HG03196 (cell line): ENCODE measurements around the gene SARDH.
"Not testable (repeated sequence)": the region's sequence is repeated elsewhere in the genome, so short reads cannot be mapped to it uniquely, and the experiment has no call there.

ENCODE experiments used
- ATAC-seq: cut with Tn5 transposase; IDR thresholded peaks from one replicate; pipeline ENCODE4 v1.9.1; 2021; ENCODE audit not compliant: unreplicated experiment

SARDH gene

GRCh38 chr9:133686642-133687575 is 51.2 kb downstream of the SARDH start:
- ATAC-seq = no peak

GRCh38 chr9:133685653-133686609 is 52.2 kb downstream of the SARDH start:
- no peak for ATAC-seq

DNA sequence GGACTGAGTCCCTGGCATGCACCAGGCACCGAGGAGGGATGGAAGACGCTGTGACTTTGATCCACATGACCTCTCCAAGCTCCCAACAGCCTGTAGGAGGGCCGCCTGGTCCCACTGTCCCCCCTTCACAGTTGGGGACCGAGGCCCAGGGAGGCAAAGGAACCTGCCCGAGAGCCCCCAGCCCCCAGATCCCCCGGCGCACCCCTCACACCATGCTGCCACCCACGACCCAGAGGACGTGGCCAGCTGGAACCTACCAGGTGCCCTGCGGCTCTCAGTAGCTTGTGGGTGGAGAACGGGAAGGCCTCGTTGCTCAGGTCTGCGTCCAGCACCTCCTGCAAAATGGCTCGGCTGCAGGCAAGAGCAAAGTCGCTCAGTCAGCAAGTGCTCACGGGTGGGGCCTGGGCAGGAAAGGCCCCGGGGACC is 53.2 kb downstream of the SARDH start:
- no peak for ATAC-seq

DNA sequence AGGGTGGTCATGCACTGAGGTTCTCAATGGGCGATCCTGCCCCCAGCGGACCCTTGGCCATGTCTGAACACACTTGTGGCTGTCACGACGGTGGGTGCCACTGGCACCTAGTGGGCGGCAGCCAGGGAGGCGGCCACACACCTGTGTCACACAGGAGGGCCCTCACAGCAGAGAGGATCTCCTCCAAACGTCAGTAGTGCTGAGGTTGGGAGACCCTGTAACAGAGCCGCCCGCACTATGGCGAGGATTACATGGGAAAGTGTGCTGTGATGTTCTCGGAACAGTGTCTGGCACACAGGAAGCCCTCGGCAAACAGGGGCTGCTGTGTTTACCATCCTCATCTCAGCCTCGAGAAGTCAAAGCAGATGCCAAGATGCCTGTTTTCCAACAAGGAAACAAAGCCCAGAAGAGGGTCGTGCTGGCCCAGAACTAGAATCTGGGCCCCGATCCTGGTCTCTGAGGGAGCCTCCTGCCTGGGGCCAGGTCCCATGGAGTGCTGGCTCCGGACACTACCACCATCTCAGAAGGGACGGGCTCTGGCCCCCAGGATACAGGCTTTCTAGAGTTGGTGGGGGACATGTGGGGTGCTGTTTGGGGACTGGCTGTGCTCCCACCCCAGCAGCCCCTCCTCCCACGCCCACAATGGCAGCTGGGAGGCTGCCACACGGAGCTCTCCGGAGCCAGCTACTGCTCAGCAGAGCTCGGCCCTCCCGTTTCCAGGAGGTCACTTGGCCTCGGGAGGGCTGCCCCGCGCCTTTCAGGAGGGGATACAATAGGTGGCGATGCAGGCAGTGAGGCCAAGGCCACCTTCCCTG is 53.8 kb downstream of the SARDH start:
- ATAC-seq = no peak

GRCh38 chr9:133683586-133684120 is 54.5 kb downstream of the SARDH start:
- no peak for ATAC-seq

DNA sequence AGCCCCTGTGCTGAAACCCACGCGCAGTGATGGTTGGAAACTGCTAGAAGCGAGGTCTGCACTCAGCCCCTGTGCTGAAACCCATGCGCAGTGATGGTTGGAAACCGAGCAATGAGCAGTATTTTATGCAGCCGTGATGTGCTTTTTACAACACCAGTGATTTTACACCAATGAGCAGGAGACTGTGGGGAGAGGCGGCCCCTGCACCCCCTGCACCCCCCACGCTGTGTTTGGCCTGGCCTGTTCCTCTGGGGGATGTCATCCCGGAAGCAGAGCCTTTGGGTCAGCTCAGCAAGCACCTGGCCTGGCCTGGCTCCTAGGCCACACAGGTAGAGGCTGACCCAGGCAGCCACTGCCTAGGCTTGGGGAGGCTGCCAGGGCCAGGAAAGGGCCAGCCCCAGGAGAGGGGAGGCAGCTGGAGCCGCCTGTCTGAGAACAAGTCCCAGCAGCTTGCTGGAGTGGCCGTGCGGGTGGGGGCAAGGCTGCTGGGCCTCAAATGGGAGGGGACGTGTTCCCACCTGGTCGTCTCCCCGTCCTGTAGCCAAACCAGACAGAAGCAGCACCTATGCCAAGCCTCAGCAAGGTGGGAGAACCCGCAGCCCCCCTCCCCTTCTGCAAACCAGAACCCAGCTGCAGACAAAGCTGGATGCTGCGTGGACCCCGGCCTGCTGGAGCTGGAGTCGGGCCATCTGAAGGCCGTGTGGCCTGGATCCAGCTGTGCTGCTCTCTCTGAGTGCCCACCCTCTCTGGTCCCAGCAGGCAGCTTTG is 55.1 kb downstream of the SARDH start:
- ATAC-seq = no peak

DNA sequence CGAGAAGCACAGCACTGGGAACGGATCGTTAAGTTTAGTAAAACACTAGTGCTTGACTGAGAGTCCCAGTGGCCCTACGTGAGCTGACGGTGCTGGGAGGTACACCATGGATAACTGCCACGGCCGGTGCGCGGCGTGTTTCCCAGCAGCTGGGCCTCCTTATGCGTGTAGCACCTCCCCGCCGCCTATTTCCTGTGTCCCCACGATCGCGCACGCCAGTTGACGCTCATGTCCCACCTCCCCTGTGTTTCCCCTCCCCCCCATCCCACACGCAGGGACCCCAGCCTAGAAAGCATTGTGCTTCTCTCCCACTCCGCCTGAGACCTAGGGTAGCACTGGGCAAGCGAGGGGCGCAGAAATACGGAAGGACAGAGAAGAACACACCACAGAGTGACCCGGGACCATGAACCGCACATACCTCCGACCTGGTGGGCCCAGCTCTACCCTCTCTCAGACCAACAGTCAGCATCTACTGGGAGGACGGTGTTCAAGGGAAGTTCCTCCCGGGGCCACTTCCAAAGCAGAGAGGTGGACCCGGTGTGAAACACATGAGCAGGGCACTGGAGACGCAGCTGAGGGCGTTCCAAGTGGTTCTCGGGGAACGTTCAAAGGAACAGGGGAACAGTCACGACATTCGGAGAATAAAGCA is 56.4 kb downstream of the SARDH start:
- ATAC-seq = no peak

DNA sequence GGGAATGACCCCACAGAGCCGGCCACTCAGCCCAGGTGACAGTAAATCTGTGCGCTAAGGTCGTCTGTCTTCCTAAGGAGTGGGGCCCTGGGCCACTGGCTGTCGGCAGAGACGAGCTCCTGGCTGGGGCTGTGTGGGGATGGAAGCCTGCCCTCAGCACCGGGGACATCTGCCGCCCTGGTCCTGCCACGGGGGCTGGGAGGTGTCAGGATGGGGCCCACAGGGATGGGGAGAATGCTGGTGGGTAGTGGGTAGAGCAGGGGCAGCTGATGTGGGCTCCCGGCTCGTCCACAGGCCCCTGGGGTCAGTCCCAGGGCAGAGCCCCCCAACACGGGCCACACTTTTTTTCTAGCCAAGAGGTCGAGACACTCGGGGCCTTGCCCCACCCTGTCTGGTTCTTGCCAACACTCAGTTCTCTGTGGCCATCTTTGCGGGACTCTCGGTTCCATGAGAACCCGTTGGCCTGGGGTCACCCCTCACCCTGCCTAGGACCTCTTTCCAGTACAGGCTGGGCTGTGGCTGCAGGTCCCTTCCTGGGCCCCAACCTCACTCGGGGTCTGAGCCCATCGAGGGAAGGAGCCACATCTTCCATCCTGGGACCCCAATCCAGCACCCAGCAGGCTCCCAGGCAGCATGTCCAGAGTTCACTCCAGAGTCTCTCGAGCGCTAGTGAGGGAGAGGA is 57.0 kb downstream of the SARDH start:
- ATAC-seq = no peak

- no peak for ATAC-seq
Observed at GRCh38 chr9:133680250-133680975, 57.7 kb downstream of the SARDH start.

DNA sequence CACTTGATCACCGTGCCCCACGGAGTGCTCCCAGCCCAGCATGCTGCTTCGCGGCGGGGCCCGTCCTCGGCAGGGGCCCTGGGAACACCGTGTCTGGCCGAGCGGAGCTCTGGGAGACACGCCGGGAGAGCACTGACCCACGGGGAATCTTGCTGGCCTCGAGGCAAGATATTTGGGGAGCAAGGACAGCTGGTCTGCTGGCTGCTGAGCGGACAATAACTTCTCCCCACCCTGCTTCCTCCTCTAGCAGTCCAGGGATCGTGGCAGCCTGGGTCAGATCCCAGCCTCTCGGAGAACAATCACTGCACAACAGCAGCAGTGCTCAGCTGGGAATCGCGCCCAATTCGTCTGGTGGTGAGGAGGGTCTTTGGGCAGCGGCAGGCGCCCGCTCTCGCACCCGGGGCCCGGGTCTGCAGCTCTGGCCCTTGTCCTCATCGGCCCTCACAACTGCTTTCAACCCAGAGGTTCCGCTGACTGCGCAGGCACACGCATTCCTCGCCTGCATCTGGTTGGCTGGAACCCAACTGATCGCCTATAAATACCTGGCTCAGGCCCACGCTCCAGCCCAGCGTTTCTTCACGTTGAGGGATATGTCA is 58.6 kb downstream of the SARDH start:
- ATAC-seq = no peak

- ATAC-seq = no peak
Observed at GRCh38 chr9:133679056-133679455, 59.1 kb downstream of the SARDH start.

- no peak for ATAC-seq
Observed at GRCh38 chr9:133677126-133678010, 60.8 kb downstream of the SARDH start.

DNA sequence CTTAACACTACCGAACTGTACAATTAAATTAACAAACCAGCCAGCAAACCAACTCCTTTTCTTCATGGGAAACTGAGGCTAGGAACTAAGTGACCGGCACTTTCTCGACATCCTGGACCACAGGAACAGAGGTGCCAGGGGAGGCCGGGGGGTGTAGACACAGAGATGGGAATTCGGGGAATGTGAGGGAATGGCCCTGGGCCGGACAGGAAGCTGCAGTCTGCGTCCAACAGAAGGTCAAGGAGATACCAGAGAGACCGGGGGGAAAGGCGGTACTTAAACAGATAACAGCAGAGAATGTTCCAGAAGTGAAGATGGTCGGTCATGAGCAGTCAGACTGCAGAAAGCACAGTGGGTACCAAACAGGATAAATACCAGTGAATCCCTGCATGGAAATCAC is 61.7 kb downstream of the SARDH start:
- no peak for ATAC-seq

GRCh38 chr9:133675796-133676195 is 62.4 kb downstream of the SARDH start:
- not testable (repeated sequence) for ATAC-seq

DNA sequence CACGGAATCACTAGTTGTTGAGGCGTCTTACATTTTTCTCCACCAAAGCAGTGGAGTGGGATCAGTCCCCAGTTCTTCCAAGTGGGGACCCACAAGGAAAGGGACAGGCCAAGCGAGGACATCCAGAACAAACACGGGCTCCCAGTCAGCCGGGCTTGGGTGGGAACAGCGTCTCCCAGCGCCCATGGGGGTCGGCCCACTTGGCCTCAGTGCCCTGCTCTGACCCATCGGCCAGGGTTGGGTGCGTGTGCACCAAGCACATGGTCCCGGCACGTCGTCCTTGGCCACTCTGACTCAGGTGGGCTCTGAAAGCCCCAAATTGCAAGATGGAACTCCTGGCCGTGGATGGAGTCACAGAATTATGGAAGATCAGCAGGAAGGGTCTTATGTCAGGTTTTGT is 64.1 kb downstream of the SARDH start:
- ATAC-seq = no peak

- no peak for ATAC-seq
Observed at GRCh38 chr9:133673258-133673655, 64.9 kb downstream of the SARDH start.
